ENCODE results near the gene ESRP2. TPM values are rescaled to one million over a fixed set of nuclear protein-coding genes. Genes with fewer than 3 reads are reported as not detected.

ESRP2 gene
- total and polyA plus RNA-seq, 9 of the 15 experiments (the other 6 are each of a cell fraction or from before 2014, with no cell fraction given), result 0.05 to 0.15 (median 0.07) TPM; not detected in 6

- TF ChIP-seq ZNF395 (CRISPR knock-in tag; IDR thresholded peaks at IDR 0.05) (no peak), POLR2AphosphoS5 (IDR thresholded peaks at IDR 0.05; ENCODE audit: control insufficient read depth, insufficient read depth, low read depth, low read length) (no peak; the same call in 1 of the 2 replicates), SREBF1 (IDR thresholded peaks at IDR 0.05; ENCODE audit: borderline replicate concordance, low read depth, low read length) (0 out of 2 replicates have a peak, but pooled peaks have one; percentile 7), PATZ1 (CRISPR knock-in tag; IDR thresholded peaks at IDR 0.05; ENCODE audit: borderline replicate concordance) (no peak), CEBPG (CRISPR knock-in tag; IDR thresholded peaks at IDR 0.05) (peak; percentile 27; the same call in 1 of the 2 replicates), CEBPG (tag; conservative IDR thresholded peaks at IDR 0.05 in 1 of 2, IDR thresholded peaks at IDR 0.05 in 1 of 2) (peak in 1 of 2 experiments; percentile 56; a peak in 1 of 4 replicates), SNRNP70 (optimal IDR thresholded peaks at IDR 0.05; ENCODE audit: low read depth, low read length) (no peak), ZNF764 (CRISPR knock-in tag; IDR thresholded peaks at IDR 0.05; ENCODE audit: low read depth) (0 out of 2 replicates have a peak, but pooled peaks have one; percentile 43), CBX3 (IDR thresholded peaks at IDR 0.05; ENCODE audit: borderline replicate concordance in 1 of 2, low read length in 2 of 2) (no peak; a peak in 1 of 3 replicates), SPI1 (IDR thresholded peaks at IDR 0.05; ENCODE audit: borderline replicate concordance, low read depth, low read length) (peak; percentile 84)
- TF ChIP-seq, protein P1, sequence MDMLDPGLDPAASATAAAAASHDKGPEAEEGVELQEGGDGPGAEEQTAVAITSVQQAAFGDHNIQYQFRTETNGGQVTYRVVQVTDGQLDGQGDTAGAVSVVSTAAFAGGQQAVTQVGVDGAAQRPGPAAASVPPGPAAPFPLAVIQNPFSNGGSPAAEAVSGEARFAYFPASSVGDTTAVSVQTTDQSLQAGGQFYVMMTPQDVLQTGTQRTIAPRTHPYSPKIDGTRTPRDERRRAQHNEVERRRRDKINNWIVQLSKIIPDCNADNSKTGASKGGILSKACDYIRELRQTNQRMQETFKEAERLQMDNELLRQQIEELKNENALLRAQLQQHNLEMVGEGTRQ (CRISPR knock-in tag; IDR thresholded peaks at IDR 0.05), result no peak
- TF ChIP-seq, protein P2, sequence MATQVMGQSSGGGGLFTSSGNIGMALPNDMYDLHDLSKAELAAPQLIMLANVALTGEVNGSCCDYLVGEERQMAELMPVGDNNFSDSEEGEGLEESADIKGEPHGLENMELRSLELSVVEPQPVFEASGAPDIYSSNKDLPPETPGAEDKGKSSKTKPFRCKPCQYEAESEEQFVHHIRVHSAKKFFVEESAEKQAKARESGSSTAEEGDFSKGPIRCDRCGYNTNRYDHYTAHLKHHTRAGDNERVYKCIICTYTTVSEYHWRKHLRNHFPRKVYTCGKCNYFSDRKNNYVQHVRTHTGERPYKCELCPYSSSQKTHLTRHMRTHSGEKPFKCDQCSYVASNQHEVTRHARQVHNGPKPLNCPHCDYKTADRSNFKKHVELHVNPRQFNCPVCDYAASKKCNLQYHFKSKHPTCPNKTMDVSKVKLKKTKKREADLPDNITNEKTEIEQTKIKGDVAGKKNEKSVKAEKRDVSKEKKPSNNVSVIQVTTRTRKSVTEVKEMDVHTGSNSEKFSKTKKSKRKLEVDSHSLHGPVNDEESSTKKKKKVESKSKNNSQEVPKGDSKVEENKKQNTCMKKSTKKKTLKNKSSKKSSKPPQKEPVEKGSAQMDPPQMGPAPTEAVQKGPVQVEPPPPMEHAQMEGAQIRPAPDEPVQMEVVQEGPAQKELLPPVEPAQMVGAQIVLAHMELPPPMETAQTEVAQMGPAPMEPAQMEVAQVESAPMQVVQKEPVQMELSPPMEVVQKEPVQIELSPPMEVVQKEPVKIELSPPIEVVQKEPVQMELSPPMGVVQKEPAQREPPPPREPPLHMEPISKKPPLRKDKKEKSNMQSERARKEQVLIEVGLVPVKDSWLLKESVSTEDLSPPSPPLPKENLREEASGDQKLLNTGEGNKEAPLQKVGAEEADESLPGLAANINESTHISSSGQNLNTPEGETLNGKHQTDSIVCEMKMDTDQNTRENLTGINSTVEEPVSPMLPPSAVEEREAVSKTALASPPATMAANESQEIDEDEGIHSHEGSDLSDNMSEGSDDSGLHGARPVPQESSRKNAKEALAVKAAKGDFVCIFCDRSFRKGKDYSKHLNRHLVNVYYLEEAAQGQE (IDR thresholded peaks at IDR 0.05; ENCODE audit: borderline replicate concordance), result peak; percentile 96
- TF ChIP-seq, protein P2 (CRISPR knock-in tag; IDR thresholded peaks at IDR 0.05; ENCODE audit: low read depth), result no peak
These were observed 9.3 kb upstream of the ESRP2 start, which contains the start of gene PLA2G15 (continued) for GRCh38 chr16:68244903-68245853.

Measured in K562 (cell line).